ENCODE results near the gene TOX2.

- TF ChIP-seq EZH2 (IDR thresholded peaks at IDR 0.05; ENCODE audit: insufficient read depth, low read length) (no peak), CTCF (IDR thresholded peaks at IDR 0.05; ENCODE audit: insufficient read depth, low read depth, low read length) (no peak)
Observed at GRCh38 chr20:43944653-43945235, 30.1 kb downstream of the TOX2 start.
